Activated naive CD4-positive, alpha-beta T cell treated with anti-CD3 and anti-CD28 coated beads, Interleukin-2, amount 10 ng/mL, durations not matched to agents 7 days and 5 days (primary cell): ENCODE data around the gene AAK1.
"Not testable (repeated sequence)": the region's sequence is repeated elsewhere in the genome, so short reads cannot be mapped to it uniquely, and the experiment has no call there.

Source experiments
- CTCF ChIA-PET: fragments of 350-600 bp; sonication (Branson Sonifier 250); formaldehyde crosslinking; loops from one replicate; lab custom pipeline; 2021; ENCODE audit warnings: antibody characterized with exemption; lab: Charles Lee
- DNase-seq: peaks from one replicate; pipeline ENCODE4 v3.0.0-alpha.2; 2020
- H3K27ac Mint-ChIP-seq: one replicate; pipeline ENCODE4 v1.8.0; 2021; ENCODE audit warnings: mild to moderate bottlenecking, moderate library complexity, mixed read lengths
- H3K27me3 Mint-ChIP-seq: one replicate; pipeline ENCODE4 v1.8.0; 2021; ENCODE audit warnings: mild to moderate bottlenecking, mixed read lengths
- H3K36me3 Mint-ChIP-seq: one replicate; pipeline ENCODE4 v1.8.0; 2021; ENCODE audit warnings: mixed read lengths
- H3K4me1 Mint-ChIP-seq: one replicate; pipeline ENCODE4 v1.8.0; 2021; ENCODE audit warnings: mixed read lengths
- H3K4me3 Mint-ChIP-seq: one replicate; pipeline ENCODE4 v1.8.0; 2021; ENCODE audit warnings: mild to moderate bottlenecking, moderate library complexity, mixed read lengths
- H3K9me3 Mint-ChIP-seq: one replicate; pipeline ENCODE4 v1.8.0; 2021; ENCODE audit warnings: mixed read lengths

Gene AAK1

DNA sequence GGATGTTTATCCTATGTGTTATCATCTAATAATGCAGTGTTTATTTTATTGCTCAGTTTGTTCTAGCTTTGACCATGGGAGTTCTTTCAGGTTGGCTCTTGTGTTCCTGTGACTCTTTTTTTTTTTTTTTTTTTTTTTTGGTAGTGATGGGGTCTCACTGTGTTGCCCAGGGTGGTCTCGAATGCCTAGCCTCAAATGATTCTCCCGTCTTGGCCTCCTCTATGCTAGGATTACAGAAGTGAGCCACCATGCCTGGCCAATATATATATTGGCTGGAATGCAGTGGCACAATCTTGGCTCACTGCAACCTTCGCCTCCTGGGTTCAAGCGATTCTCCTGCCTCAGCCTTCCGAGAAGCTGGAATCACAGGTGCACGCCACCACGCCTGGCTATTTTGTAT, 187.4 kb downstream of the AAK1 start:
- H3K27me3 Mint-ChIP-seq, result no peaks in the 10 kb centered on the region
- CTCF ChIA-PET, result no interaction called here
- H3K27ac Mint-ChIP-seq, result peak overlapping the region; percentile 20
- H3K9me3 Mint-ChIP-seq, result no peaks in the 10 kb centered on the region
- no peak for DNase-seq
- H3K4me1 Mint-ChIP-seq, result peaks cover 6% of the 10 kb centered on the region
- no peak overlapping the region for H3K4me3 Mint-ChIP-seq
- H3K36me3 Mint-ChIP-seq, result peaks cover 9% of the 10 kb centered on the region

DNA sequence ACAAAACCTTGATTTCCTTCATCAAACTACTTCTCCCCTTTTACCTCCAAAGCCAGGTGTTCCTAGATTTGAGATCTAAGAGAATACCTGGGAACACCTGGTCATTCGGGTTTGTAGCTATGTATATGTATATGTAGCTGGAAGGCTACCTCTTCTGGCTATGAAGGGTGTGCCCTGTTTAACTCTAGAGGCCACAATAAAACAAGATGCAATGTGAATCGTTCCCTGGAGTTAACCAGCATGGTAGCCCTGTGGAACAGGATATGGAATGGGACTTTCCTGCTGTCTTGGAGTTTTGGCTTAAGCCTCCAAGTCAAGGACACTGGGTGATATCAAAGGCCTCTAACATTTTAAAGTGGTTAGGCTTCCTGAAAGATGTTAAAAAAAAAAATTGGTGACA, 188.6 kb downstream of the AAK1 start:
- no peak overlapping the region for H3K4me3 Mint-ChIP-seq
- no peaks in the 10 kb centered on the region for H3K27me3 Mint-ChIP-seq
- H3K4me1 Mint-ChIP-seq, result peaks cover 6% of the 10 kb centered on the region
- no peak overlapping the region for H3K27ac Mint-ChIP-seq
- peaks cover 7% of the 10 kb centered on the region for H3K36me3 Mint-ChIP-seq
- DNase-seq, result no peak
- CTCF ChIA-PET, result no interaction called here
- no peaks in the 10 kb centered on the region for H3K9me3 Mint-ChIP-seq

DNA sequence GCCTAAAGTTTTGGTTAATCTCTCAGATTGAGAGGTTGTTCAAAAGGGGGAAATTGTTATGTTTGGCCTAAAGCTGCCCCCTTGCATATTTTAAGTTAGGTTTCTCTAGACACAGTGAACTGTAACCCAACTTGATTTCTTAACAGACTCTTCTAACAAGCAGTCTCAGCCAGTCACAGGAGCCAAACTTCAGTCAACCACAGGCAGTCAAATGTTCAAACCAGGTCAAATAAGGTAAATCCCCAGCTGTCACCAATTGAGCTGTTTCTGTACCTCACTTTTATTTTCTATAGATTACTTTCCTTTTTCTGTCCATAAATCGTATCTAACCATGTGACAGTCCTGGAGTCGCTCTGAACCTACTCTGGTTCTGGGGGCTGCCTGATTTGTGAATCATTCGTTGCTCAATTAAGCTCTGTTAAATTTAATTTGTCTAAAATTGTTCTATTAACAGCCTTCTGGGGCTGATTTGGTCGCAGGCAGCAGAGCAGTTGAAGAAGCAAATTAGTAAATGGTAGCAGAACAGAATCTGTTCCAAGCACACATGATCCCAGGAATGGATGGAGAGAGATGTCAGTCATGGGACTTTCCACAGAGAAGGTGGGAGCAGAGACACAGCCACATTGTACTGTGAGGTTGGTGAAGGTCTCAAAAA, 189.9 kb downstream of the AAK1 start:
- DNase-seq, result no peak
- Mint-ChIP-seq H3K9me3 (no peaks in the 10 kb centered on the region), H3K27me3 (no peaks in the 10 kb centered on the region), H3K4me3 (no peak overlapping the region), H3K4me1 (peaks cover 6% of the 10 kb centered on the region), H3K36me3 (no peaks in the 10 kb centered on the region), H3K27ac (no peak overlapping the region)
- CTCF ChIA-PET, result interaction anchor here (1.3 kb wide), 1 partner anchor 16 kb away, joined by 4 read pairs; the partner anchor contains the start of gene NFU1

DNA sequence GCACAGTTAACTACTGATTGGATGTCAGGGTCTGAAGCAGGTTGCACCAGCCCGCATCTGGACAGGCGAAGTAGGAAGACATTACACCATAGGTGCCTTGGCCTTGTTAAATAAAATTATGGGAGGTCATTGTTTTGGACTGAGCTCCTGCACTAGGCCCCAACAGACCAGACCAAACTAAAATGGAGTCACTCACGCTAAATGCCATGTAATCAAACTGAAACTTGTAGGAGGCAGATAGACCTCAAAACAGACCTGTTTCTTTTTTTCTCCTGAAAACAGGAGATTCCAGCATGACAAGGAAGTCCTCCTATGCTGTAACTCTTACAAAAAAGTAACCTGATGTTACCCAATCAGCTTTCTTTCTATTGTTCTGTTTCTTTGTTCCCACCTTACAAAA, 190.9 kb downstream of the AAK1 start:
- no peak overlapping the region for H3K4me3 Mint-ChIP-seq
- peaks cover 6% of the 10 kb centered on the region for H3K4me1 Mint-ChIP-seq
- no peaks in the 10 kb centered on the region for H3K27me3 Mint-ChIP-seq
- DNase-seq, result no peak
- H3K27ac Mint-ChIP-seq, result no peak overlapping the region
- CTCF ChIA-PET, result no interaction called here
- no peaks in the 10 kb centered on the region for H3K9me3 Mint-ChIP-seq
- H3K36me3 Mint-ChIP-seq, result no peaks in the 10 kb centered on the region

DNA sequence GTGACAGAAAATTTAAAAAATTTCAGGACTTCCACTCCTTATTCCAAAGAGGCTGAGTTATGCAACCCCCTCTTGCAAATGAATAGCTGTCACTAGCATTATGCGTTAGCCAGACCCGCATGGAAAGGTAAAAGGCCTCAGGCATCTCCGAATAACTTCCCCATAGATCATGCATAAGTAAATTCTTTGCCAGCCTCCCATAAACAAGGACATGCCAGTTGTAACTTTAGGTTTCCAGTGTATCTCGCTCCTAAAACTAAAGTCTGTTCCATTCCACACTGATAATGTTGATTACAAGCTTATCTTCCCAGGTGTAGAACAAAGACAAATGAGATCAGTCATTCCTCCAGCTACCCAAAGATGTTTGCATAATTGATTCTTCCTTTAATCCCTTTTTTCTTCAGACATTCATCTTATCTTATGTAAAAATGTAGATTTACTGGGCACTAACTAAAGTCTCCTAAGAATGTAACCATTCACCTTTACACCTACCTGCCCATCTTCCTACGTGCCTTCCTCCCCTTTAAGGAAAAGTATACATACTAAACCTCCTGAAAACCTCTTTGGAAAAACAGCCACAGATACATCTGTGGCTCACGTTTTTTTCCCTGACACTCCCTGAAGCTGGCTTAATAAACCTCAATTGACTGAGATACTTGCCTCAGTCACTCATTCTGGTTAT, 192.7 kb downstream of the AAK1 start:
- H3K27ac Mint-ChIP-seq, result no peak overlapping the region
- no peak for DNase-seq
- H3K27me3 Mint-ChIP-seq, result no peaks in the 10 kb centered on the region
- H3K4me3 Mint-ChIP-seq, result no peak overlapping the region
- CTCF ChIA-PET, result no interaction called here
- H3K36me3 Mint-ChIP-seq, result no peaks in the 10 kb centered on the region
- H3K4me1 Mint-ChIP-seq, result peaks cover 6% of the 10 kb centered on the region
- H3K9me3 Mint-ChIP-seq, result no peaks in the 10 kb centered on the region

DNA sequence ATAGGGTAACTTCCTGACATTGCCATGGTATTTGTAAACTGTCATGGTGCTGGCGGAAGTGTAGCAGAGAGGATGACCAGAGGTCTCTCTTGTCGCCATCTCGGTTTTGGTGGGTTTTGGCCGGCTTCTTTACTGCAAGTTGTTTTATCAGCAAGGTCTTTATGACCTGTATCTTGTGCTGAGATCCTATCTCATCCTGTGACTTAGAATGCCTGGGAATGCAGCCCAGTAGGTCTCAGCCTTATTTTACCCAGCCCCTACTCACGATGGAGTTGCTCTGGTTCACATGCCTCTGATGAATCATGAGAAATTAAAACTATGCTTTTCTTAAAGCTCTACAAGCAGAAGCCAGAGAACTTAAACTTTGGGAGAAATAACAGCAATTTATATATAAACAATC, 193.6 kb downstream of the AAK1 start:
- H3K4me1 Mint-ChIP-seq, result peaks cover 4% of the 10 kb centered on the region
- H3K36me3 Mint-ChIP-seq, result no peaks in the 10 kb centered on the region
- no peak overlapping the region for H3K27ac Mint-ChIP-seq
- no peaks in the 10 kb centered on the region for H3K27me3 Mint-ChIP-seq
- no peak for DNase-seq
- no peaks in the 10 kb centered on the region for H3K9me3 Mint-ChIP-seq
- no peak overlapping the region for H3K4me3 Mint-ChIP-seq
- CTCF ChIA-PET, result no interaction called here

DNA sequence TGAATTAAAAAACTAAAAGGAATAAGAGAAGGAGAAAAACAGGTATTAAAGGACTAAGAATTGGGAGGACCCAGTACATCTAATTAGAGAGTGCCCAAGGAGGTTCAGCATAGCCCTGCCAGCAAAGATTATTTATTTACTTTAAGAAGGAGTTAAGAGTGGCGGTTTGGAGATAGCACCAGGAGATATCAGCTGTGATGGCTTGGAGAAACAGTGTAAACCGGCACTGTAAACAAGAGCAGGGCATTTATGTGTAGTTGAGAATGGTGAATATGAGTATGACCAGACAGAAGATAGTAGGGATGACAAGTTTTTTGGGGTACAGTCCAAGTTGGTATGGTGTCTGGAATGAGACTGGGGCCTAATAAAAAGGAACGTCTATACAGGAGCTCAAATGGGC, 199.9 kb downstream of the AAK1 start:
- Mint-ChIP-seq H3K9me3 (peaks cover 11% of the 10 kb centered on the region), H3K36me3 (peaks cover 13% of the 10 kb centered on the region)
- H3K4me3 Mint-ChIP-seq, DNase-seq, CTCF ChIA-PET, H3K27me3 Mint-ChIP-seq, H3K4me1 Mint-ChIP-seq, H3K27ac Mint-ChIP-seq: not testable (repeated sequence)

DNA sequence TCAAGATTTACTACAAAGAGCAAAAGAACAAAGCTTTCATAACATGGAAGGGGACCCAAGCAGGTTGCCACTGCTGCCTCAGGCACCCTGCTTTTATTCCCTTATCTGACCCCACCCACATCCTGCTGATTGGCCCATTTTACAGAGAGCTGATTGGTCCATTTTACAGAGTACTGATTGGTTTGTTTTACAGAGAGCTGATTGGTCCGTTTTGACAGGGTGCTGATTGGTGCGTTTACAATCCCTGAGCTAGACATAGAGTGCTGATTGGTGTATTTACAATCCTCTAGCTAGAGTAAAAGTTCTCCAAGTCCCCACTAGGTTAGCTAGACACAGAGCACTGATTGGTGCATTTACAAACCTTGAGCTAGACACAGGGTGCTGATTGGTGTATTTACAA, 204.0 kb downstream of the AAK1 start:
- CTCF ChIA-PET, result interaction anchor here (1.4 kb wide), 1 partner anchor 53 kb away, joined by 3 read pairs; no protein-coding TSS in a partner anchor
- not testable (repeated sequence) for DNase-seq, H3K27ac Mint-ChIP-seq, H3K27me3 Mint-ChIP-seq, H3K4me3 Mint-ChIP-seq
- Mint-ChIP-seq H3K4me1 (peaks cover 31% of the 10 kb centered on the region), H3K36me3 (peaks cover 17% of the 10 kb centered on the region), H3K9me3 (peaks cover 11% of the 10 kb centered on the region)

DNA sequence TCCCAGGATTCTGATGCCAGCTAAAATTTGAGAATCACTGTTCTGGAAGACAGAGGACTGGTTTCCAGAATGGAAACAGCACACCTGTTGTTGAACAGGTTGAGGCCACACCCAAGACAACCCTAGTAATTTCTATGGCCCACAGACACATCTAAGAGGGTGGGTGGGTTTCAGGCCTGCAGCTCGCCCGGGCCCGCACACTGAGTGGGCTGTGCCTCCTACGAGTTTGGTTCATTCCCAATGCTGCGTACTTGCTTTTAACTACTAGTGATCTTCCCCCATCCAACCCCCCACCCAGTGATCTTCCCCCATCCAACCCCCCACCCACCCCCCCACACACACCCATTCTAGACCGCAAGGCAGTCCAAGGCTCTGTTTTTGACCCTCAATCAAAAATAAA, 205.0 kb downstream of the AAK1 start:
- Mint-ChIP-seq H3K9me3 (peaks cover 11% of the 10 kb centered on the region), H3K4me3 (no peak overlapping the region), H3K4me1 (peaks cover 32% of the 10 kb centered on the region), H3K36me3 (peaks cover 17% of the 10 kb centered on the region), H3K27ac (peak overlapping the region; percentile 42), H3K27me3 (no peaks in the 10 kb centered on the region)
- CTCF ChIA-PET, result no interaction called here
- DNase-seq, result no peak

DNA sequence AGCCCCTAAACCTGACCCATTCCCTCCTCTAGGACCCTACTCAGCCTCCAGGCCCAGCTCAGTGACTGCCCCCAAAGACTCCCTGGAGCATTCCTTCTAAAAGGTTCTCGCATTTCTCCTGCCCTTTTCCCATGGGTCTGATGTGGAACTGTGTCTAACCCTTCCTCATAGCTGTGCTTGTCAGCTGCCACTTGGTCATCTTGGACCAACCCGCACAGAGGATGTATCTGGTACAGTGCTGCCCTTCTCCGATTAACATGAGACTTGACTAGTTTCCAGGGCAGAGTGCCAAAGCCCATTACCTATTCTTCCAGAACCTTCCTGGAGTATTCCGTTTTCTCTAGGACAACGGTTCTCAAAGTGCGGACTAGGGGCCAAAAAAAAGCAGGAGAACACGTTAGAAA, 205.8 kb downstream of the AAK1 start:
- no peaks in the 10 kb centered on the region for H3K27me3 Mint-ChIP-seq
- peak overlapping the region; percentile 99 for H3K27ac Mint-ChIP-seq
- H3K36me3 Mint-ChIP-seq, result peaks cover 17% of the 10 kb centered on the region
- H3K9me3 Mint-ChIP-seq, result peaks cover 11% of the 10 kb centered on the region
- H3K4me1 Mint-ChIP-seq, result peaks cover 32% of the 10 kb centered on the region
- CTCF ChIA-PET, result interaction anchor here (1.0 to 2.3 kb wide), 7 partner anchors 16 to 276 kb away, joined by 3 to 14 read pairs (median 4); no protein-coding TSS in a partner anchor
- peak overlapping the region; percentile 95 for H3K4me3 Mint-ChIP-seq
- no peak for DNase-seq

DNA sequence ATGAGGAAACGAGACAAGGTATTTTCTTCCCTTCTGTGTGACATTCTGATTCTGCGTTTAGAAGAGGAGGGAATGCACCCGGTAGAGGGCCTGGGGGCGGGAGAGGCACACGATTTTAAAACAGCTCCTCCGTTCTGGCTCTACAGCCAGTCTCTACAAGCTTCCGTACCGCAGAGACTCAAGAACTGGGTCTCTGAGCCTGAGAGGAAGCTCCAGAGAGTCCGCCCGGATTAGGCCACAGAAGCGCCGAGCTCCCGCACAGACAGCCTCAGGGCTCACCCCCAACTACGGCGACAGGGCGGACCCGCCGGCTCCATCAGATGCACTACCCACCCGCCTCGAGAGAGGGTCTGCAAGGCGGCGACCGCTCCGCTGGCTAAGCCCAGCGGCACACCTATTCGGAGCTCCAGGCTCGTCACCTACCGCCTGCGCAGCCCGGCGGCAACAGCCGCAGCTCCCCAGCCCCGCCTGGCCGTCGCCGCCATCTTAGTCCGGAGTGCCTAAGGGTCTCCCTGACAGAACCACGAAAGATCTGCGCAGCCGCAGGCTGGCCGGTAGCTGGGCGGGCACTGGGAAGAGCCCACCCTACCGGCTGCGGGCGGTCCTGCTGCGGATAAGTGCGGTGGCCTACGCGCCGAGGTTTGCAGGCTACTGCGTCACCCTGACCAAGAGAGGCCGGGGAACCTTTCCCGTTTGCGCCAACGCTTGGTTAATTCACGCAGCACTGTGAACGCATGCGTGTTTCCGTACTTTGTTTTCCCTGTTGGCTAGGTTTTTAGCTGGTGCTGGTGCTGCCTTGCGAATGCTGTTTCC, 206.4 kb downstream of the AAK1 start, which contains the start of gene NFU1:
Gene NFU1, minus strand, starts transcription at position 498 of the 813 bp plus-strand sequence. Its CDS starts 13 bp downstream, at position 485.
- peaks cover 32% of the 10 kb centered on the region for H3K4me1 Mint-ChIP-seq
- peak; percentile 88 for DNase-seq
- H3K4me3 Mint-ChIP-seq, result peak within 1 kb of the TSS; percentile 95
- H3K27me3 Mint-ChIP-seq, result no peaks in the 10 kb centered on the region
- H3K36me3 Mint-ChIP-seq, result peaks cover 17% of the 10 kb centered on the region
- H3K27ac Mint-ChIP-seq, result peak within 1 kb of the TSS; percentile 99
- CTCF ChIA-PET, result interaction anchor here (0.7 to 2.3 kb wide), 12 partner anchors 17 to 277 kb away, joined by 3 to 14 read pairs (median 4); partner anchors contain the start of gene AAK1
- peaks cover 11% of the 10 kb centered on the region for H3K9me3 Mint-ChIP-seq

DNA sequence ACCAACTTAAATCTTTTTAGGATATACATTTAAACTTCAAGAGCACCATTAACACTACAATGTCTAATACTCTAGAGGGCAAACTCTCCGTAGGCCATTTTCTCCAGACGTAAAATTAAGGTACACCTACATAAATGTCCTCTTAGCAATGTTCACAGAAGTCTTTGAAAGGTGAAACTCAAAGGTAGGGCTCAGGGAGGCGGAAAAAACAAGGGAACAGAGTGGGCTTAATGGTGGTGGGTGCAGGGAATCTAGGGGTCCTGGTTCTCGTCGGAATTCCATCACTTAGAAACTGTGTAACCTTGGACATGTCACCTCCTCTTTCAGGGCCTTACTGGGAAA, 207.0 kb downstream of the AAK1 start:
- Mint-ChIP-seq H3K36me3 (peaks cover 17% of the 10 kb centered on the region), H3K27ac (peak overlapping the region; percentile 99), H3K27me3 (no peaks in the 10 kb centered on the region), H3K4me3 (peak overlapping the region; percentile 95), H3K4me1 (peaks cover 34% of the 10 kb centered on the region), H3K9me3 (peaks cover 11% of the 10 kb centered on the region)
- DNase-seq, result peak; percentile 21
- CTCF ChIA-PET, result interaction anchor here (0.9 to 2.3 kb wide), 7 partner anchors 26 to 208 kb away, joined by 3 to 14 read pairs (median 7); partner anchors contain the start of gene AAK1

DNA sequence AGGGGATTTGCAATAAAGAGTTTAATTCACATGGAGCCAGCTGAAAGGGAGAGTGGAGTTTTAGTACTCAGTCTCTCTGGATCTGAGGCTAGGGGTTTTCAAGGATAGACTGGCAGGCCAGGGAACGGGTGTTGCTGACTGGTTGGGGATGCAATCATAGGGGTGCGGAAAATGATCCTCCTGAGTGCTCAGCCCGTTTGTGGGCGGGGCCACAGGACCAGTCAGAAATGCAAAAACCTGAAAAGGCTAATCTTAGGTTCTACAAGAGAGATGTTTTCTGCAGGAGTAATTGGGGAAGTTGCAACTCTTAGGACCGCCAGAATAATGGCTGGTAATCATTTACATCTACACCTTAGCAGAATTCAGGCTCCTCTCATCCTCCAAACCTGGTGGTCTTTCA, 208.8 kb downstream of the AAK1 start:
- H3K4me1 Mint-ChIP-seq, result peaks cover 34% of the 10 kb centered on the region
- H3K36me3 Mint-ChIP-seq, result peaks cover 16% of the 10 kb centered on the region
- peaks cover 9% of the 10 kb centered on the region for H3K9me3 Mint-ChIP-seq
- H3K27ac Mint-ChIP-seq, result no peak overlapping the region
- no peaks in the 10 kb centered on the region for H3K27me3 Mint-ChIP-seq
- H3K4me3 Mint-ChIP-seq, result peak overlapping the region; percentile 22
- CTCF ChIA-PET, result interaction anchor here (0.5 kb wide), 1 partner anchor 114 kb away, joined by 3 read pairs; no protein-coding TSS in a partner anchor
- no peak for DNase-seq
